DND-41 (cell line): ENCODE measurements around the gene UBE2H.

Source experiments
- EZH2 ChIP-seq: IDR thresholded peaks from 3 replicates; pipeline ENCODE4 v1.6.1; 2012; ENCODE audit warnings: borderline replicate concordance, low read depth, mild to moderate bottlenecking, moderate library complexity, low read length, inconsistent platforms; ENCODE audit not compliant: severe bottlenecking
- TF ChIP-seq, protein P1 (sequence below): IDR thresholded peaks from 2 replicates; pipeline ENCODE4 v1.5.1; 2012; ENCODE audit warnings: borderline replicate concordance, low read length, moderate library complexity, mild to moderate bottlenecking; ENCODE audit not compliant: poor library complexity, severe bottlenecking; ENCODE audit errors: extremely low read depth

DNA sequence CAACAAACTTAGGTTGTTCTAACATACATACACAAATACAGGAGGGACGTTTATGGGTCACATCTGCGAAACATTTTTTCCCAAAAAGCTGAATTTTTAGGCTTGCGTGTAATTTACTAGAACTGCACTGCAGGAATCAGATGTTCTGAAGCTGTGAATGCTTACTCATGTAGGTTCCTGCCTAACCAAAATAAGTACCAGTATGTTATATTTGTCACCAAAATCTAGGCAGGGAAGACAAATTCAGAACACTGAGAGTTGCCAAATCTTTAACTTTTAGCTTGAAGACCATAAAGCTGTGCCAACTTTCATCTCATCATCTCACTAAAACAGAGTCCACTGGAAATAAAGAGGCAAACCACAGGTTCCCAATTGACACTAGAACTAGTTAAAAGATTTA lies 5.7 kb downstream of the UBE2H start:
- TF ChIP-seq, protein P1, sequence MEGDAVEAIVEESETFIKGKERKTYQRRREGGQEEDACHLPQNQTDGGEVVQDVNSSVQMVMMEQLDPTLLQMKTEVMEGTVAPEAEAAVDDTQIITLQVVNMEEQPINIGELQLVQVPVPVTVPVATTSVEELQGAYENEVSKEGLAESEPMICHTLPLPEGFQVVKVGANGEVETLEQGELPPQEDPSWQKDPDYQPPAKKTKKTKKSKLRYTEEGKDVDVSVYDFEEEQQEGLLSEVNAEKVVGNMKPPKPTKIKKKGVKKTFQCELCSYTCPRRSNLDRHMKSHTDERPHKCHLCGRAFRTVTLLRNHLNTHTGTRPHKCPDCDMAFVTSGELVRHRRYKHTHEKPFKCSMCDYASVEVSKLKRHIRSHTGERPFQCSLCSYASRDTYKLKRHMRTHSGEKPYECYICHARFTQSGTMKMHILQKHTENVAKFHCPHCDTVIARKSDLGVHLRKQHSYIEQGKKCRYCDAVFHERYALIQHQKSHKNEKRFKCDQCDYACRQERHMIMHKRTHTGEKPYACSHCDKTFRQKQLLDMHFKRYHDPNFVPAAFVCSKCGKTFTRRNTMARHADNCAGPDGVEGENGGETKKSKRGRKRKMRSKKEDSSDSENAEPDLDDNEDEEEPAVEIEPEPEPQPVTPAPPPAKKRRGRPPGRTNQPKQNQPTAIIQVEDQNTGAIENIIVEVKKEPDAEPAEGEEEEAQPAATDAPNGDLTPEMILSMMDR = no peak
- TF ChIP-seq EZH2 = no peak
